Hematopoietic multipotent progenitor cell treated with erythropoietin and hydrocortisone succinate and interleukin-3 and kit ligand, for 6 days (in vitro differentiated cells): ENCODE data around the gene STX1A.
A peak's percentile ranks its signal among the peaks of the same experiment; 100 is the strongest.
"Not testable (repeated sequence)": the region's sequence is repeated elsewhere in the genome, so short reads cannot be mapped to it uniquely, and the experiment has no call there.

Experiments
- DNase-seq: peaks from one replicate; pipeline ENCODE4 v3.0.0-alpha.2; 2015

Gene STX1A

DNA sequence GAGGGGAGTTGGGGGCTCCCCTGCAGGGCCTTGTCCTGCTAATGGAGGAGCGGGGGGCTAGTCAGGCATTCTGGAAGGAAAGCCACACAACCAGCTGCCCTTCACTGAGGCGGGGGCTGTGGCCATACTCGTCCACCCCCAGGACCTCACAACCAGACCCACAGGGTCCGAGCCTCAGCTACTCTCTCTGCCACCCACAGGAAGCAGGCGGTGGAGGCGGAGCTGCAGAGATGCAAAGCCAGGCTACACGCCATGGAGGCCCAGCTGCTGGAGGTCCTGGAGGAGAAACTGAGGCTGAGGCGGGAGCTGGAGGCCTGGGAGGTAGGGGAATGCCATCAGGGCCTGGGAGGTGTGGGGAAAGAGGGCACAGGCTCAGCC lies 16.0 kb upstream of the STX1A start:
- DNase-seq: no peak

DNA sequence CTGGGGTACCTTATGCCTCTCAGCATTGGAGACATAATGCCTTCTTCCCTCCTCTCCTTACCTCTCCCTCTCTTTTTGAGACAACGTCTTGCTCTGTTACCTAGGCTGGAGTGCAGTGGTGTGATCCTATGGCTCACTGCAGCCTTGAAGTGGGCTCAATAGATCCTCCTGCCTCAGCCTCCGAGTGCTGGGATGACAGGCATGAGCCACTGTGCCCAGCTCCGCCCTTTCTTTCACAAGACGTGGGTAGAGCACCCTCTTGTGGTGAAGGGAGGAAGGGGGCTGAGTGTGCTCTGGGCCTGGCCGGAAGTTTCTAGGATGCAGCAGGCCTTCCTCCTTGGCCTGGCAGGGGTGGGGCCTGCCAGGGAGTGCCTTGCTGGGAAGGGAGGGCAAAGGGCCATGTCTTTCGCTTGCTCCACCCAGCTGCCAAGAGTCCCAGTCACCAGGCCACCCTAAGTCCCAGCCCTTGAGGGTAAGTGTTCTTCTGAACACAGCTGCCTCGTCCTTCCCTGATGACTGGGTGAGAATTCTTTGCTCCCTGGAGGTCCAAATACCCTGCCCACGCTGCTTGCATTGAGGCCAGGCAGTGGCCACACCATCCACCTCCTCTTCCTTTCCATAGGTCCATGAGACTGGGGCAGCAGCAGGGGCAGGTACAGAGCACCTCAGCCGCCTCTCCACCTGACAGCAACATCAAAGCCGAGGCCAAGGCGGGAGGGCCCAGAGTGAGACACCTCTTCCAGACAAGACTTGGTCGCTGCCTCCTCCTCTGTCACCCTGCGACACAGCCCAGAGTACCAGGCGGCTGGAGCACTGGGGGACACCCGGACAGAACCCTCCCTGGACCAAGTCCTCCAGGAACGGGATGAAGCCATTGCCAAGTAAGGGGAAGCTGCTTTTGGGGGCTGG lies 15.4 kb upstream of the STX1A start:
- peak; percentile 97 for DNase-seq

DNA sequence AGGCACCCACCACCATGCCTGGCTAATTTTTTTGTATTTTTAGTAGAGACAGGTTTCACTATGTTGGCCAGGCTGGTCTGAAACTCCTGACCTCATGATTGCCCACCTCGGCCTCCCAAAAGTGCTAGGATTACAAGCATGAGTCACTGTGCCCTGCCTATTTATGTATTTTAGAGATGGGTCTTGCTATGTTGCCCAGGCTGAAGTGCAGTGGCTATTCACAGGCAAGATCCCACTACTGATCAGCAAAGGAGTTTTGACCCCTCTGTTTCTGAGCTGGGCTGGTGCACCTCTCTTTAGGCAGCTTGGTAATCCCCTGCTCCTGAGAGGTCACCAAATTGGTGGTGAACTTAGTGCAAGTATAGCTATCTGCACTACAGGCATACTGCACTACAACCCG lies 12.9 kb upstream of the STX1A start:
- no peak for DNase-seq

DNA sequence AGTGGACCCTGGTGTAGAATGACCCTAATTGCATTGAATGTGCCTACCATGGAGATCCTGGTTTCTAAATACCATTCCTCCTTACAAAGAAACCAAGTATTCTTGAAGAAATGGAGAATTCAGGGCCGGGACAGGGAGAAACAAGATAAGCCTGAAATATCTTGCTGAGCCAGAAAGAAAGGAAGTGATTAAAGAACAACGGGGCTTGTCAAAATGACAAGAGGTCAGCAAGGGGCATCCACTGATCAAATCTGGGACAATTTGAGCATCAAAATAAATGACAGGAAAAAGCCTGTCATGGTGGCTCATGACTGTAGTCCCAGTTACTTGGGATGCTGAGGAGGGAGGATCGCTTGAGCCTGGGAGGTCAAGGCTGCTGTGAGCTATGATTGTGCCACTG lies 11.0 kb upstream of the STX1A start:
- no peak for DNase-seq

DNA sequence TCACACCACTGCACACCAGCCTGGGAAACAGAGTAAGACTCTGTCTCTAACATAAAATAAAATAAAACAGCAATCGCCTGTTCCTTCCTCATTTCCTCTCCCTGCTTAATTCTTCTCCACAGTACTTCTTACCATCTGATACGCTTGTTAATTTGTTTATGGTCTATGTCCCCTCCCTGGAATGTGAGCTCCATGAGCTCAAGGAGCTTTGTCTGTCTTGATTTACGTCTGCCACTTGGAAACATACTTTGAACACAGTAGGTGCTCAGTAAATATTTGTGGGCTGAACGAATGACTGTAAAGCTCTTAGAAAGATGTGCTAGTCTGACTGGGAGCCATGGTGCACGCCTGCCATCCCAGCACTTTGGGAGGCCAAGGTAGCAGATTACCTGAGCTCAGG lies 9.1 kb upstream of the STX1A start:
- no peak for DNase-seq

DNA sequence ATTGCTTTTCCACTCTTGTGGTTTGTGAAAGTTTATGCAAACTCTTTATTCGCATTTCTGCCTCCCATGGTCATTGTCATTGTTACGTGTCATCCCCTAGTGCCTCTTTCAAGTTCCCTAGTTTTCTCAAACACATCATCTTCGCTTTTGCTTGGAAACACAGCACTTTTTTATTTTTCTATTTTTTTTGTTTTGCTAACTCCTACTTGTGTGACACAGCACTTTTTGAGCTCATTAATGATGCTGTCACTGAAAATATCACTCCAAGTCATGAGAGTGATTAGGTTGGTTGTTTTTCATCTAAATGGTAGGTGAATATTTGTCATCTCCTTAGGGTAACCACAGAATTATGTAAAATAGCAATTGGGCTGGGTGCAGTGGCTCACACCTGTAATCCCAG lies 8.5 kb upstream of the STX1A start:
- no peak for DNase-seq

DNA sequence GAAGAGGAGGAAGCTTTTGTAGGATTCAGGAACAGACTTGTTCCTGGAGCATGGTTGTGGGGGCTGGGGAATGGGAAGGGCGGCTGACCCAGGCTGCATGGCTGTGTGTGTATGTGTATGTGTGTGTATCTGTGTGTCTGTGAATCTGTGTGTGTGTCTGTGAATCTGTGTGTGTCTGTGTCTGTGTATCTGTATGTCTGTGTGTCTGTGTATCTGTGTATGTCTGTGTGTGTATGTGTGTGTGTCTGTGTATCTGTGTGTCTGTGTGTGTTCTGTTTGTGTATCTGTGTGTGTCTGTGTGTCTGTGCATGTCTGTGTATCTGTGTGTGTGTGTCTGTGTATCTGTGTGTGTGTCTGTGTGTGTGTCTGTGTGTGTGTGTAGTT lies 6.6 kb upstream of the STX1A start:
- DNase-seq: no peak

DNA sequence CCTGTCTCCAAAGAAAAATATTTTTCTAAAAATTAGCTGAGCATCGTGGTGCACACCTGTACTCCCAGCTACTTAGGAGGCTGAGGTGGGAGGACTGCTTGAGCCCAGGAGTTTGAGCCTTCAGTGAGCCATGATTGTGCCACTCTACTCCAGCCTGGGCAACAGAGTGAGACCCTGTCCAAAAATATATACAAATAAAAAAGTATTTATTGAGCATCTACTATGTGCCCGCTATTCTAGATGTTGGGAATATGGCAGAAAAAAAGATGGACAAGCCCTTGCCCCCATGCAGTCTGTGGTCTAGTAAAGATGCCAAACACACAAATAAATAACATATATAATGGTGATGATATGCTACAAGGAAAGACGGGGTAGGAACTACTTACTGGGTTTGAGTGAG lies 4.3 kb upstream of the STX1A start:
- DNase-seq: no peak

DNA sequence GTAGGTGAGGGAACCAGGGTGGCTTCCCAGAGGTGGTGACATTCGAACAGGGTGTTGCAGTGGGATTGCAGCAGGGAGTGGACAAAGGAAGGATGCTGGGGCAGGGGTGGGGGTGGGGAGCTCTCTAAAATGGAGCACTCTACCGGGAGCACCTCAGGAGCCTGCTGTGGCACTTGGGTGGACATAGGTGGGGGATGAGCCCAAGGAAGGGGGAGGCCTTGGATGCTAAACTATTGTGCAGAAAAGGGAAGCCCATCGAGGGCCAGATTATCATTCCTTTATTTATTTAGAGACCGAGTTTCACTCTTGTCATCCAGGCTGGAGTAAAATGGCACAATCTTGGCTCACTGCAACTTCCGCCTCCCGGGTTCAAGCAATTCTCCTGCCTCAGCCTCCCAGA lies 3.3 kb upstream of the STX1A start:
- DNase-seq: no peak

DNA sequence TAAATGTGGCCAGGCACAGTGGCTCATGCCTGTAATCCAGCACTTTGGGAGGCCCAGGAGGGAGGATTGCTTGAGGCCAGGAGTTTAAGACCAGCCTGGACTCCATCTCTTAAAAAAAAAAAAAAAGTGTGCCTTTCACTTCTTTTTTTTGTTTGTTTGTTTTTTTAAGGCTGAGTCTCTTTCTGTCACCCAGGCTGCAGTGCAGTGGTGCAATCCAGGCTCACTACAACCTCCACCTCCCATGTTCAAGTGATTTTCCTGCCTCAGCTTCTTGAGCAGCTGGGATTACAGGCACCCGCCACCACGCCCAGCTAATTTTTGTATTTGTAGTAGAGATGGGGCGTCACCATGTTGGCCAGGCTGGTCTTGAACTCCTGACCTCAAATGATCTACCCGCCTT lies 2.7 kb upstream of the STX1A start:
- DNase-seq: not testable (repeated sequence)

DNA sequence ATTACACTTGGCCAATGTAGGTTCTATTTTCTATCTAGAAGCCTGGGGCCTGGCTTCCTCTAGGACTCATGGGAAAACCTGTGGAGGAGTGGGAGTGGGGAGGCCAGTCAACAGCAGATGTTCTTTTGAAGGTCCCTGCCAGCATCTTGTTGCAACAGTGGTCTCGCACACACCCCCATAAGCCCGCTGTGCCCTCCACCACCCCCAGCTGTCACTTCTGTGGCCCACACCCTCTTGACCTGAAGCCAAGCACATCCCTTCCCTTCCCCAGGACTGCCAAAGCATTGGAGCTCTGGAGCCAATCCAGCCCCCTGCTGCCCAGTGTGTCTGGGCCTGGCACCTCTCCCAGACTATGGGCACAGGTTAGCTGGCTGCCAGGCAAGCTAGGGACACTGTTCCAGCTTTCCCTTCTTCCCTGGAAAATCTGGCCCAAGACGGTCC lies 1.9 kb upstream of the STX1A start:
- DNase-seq: no peak

DNA sequence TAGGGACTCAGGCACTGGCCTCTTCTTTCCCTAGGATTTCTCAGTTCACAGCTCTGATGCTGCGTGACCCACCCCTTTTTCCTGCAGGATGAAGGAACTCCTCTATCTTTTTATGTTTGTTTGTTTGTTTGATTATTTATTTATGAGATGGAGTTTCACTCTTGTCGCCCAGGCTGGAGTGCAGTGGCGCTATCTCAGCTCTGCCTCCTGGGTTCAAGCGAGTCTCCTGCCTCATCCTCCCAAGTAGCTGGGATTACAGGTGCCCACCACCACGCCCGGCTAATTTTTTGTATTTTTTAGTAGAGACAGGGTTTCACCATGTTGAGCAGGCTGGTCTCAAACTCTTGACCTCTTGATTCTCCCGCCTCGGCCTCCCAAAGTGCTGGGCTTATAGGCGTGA lies 974 bp upstream of the STX1A start:
- DNase-seq: not testable (repeated sequence)

DNA sequence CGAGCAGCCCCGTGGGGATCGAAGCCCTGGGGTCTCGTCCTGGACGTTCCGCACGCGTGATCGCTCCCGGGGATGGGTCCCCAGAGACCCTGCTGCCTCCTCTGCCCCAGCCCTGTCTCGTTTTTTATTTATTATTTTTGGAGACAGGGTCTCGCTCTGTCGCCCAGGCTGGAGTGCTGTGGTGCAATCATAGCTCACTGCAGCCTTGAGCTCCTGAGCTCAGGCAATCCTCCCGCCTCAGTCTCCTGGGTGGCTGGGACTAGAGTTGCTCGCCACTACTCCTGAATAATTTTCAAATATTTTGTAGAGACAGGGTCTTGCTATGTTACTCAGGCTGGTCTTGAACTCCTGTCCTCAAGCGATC lies 319 bp upstream of the STX1A start:
- no peak for DNase-seq

DNA sequence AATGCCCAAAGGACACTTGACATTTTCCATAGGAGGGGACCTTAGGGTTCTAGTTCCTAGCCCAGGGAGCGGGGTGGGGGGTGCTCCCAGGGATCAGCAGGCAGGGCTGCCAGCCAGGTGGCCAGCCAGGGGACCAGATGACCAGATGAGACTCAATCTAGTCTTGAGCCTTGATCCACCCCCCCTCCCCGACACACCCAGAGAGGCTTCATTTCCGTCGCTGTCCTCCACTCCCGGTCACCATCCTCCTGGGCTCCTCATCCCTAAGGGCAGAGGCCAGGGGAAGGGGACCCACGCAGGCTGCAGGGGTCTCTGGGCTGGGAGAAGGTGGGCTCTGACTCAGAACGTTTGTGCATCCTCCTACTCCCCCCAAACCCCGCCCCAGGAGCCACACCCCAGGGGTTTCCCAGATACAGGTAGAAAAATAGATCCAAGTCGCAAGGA lies 1.0 kb downstream of the STX1A start:
- DNase-seq: no peak

DNA sequence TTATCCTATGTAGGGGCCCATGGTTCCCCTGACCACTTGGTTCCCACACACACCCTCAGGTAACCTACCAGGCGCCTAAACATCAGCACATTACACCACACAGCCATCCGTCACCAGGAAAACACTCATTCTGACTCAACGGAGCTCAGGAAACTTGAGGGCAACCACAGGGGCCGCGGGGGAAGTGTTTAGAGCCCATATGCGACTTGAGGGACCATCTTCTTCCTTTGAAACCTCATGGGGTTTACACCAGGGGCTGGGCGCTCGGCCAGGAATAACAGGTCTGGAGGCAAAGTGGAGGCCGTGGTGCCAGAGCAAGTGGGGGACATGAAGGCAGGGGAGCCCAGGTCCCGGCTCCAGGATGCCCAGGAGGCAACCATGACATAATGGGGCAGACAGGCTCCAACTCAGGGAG lies 1.5 kb downstream of the STX1A start:
- DNase-seq: peak; percentile 73

DNA sequence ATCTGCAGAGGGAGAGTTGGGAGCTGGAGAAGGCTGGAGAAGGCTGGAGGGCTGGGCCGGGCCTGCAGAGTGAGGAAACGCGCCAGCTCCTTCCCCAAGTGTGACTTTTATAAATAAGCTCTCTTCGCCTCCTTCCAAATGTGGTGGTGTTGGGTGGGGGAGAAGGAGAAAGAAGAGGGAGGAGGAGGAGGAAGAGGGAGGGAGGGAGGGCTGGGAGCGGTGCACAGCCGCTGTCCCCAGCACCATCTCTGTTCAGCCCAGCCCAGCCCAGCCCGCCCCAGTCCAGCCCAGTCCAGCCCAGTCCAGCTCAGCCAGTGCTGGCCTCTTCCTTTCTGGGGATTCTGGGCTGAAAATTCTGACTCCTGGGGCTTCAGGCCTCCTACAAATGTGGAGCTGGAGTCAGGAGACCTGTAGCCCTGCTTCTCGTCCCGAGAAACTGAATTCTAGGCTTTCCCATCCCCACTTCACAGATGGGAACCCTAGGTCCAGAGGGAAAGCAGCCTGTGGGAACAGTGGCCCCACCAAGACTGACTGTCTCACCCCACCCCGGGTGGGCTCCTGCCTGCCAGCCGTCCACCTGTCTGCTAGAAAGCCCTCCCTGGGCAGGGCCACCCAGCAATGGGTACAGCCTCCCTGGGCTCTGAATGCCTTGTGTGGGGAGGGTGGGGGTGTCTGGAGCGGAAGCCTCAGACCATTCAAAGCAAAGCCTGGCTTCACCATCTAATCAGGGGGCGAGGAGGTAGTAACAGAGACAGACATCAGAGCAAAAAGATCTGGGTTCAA lies 2.3 kb downstream of the STX1A start:
- no peak for DNase-seq

DNA sequence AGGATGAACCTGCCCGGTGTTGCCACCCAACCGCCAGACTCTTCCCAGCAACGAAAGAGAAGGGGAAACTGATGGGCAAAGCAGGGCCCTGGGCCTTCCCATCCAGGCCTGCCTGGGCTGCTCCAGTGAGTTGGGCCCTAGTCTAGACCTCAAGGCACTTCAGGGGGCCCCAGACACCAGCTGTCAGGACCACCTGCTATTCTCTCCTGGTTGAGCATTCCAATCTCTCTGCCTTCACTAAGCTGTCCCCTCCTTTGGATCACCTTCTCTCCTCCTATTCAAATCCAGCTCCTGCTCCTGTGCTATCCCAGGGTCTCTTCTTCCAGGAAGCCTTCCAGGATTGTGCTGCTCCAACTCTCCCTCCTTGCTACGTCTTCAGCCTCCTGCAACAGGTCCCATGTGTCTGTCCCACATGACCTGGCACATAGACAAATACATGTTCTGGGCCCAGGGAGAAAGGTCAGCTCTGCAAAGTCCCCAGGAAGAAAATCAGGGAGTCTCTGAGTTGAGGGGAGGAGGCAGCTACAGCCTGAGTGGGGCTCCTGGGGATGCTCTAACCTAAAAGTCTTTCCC lies 3.1 kb downstream of the STX1A start:
- no peak for DNase-seq

DNA sequence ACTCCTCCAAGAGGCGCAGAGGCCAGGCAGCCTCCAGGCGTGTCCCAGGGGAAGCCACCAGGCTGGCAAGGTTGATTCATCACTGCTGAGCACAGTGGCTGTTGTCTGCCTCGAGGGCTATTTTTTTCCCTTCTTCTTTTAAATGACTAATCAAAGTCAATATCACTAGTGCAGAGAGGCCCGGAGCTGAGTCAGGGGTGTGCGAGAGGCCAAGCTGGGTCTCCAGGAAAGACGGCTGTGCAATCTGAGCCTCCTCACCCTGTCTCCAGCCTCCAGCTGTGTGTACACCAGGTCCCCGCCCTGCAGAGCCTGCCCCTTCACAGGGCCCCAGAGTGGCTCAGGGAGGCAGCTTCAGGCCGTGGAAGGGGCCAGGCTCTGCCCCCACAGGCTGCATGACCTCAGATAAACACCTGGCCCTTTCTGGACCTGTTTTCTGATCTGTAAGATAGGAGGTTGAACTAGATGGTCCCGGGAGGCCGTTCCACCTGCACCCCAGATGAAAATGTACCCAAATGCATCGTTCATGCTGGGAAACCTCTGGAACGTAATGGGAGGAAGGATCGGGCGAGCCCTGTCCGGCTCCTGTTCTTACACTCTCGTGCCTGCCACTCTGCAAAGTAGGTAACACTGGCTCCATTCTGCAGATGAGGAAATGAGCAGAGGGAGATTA lies 3.7 kb downstream of the STX1A start:
- peak; percentile 74 for DNase-seq

DNA sequence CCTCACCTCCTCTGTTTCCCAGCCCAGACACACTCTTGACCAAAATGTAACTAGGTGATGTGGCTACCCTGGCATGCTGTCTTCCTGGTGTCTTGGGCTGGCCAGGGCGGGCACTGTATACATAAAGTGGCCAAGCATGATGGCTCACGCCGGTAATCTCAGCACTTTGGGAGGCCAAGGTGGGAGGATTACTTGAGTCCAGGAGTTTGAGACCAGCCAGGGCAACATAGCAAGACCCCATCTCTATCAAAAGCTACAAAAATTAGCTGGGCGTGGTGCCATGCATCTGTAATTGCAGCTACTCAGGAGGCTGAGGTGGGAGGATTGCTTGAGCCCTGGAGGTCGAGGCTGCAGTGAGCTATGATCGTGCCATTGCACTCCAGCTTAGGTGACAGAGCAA lies 6.2 kb downstream of the STX1A start:
- not testable (repeated sequence) for DNase-seq

DNA sequence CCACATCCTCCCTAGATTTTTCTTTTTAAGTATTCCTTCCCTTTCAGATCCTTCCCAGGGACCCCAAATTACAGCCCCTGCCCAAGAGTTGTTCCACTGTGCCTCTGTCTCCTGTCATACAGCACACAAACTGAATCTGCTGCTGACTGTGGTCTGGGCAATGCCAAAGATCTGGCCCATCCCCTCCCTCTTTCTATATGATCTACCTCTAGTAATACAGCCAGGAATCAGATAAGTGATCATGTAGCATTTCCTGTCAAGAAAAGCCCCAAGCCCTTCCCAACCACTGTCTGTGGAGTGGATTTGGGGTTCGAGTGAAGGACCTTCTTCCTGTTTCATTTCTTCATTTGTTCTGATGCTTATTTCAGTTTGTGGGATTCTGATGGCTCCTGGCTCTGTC lies 6.7 kb downstream of the STX1A start:
- no peak for DNase-seq

DNA sequence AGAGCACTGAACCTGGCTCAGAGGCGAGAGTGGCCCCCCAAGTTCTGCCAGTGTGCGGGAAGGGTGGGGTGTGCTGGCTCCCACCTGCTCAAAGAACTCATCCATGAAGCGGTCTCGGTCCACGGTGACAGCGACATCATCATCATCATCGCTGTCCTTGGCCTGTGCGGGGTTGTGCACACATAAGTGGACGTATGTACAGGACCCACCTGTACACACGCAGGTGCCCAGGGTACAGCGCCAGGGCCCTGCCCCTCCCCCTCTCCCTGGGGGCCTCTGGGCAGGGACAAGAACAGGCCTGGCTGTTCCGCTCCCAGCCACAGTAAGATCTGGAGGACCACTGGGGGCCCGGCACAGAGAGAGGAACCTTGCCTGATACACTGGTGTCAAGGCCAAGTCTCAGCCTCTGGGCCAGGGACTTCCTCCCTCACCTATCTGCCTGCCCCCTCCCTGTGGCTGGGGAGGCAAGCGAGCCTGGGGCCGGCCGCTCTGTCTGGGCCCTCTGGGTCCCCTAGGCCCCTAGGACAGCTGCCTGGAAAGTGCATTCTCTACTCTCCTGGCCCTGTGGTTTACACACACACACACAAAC lies 10.4 kb downstream of the STX1A start:
- no peak for DNase-seq

DNA sequence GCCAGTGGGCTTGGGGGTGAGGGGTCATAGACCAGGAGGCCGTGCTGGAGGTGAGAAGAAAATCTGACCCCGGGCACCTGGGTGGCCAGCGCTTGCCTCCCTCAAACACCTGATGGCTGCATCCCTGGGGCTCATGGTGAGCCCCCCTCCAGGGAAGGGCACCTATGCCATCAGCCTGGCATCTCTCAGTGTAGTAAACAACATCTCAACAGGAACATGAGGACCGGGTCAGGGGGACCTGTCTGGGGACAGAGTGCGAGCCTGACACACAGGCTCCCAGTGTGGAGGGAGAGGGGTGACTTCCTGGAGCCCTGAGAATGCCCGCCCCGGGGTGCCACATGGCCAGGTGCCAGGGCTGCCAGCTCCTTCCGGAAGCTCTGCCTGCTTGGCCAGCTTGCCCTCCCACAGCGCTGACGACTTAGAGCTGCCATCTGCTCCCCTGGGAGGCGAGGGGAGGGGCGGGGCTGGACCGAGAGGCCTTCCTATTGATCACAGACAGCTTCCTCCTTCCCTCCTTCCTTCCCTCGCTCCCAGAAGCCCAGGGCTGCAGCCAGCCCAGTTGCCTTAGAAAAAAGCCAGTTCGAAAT lies 12.3 kb downstream of the STX1A start:
- peak; percentile 36 for DNase-seq
